Measurements from ENCODE around the gene MOSMO.
A peak's percentile ranks its signal among the peaks of the same experiment; 100 is the strongest.
"Not testable (repeated sequence)": the region's sequence is repeated elsewhere in the genome, so short reads cannot be mapped to it uniquely, and the experiment has no call there.

The MOSMO gene

DNA sequence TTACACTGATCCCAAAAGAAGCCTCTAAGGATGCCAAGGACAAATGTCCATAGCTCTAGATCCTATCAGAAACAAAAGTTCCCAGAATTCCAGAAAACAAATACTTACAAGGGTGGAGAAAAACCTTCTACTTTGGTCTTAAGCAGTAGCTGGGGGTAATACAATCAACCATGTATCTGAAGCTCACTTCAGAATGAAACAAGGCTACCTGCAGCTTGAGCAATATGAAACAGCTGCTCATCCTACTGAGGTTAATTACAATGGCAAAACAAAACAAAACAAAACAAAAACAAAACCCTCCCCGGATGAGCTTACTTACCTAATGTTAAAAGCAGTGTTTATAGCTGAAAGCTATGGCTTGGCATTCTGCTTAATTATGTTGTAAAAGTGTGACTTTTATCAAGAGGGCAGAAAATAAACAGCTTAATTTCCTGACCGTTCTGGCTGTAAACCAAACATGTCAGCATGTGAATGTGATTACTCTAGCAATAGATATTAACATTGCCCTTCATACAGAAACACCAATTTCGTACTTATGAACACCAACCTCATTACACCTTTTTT lies 17.4 kb upstream of the MOSMO start:
- TF ChIP-seq ZNF274 (IDR thresholded peaks at IDR 0.05; ENCODE audit: low read depth, low read length), result no peak
- H3K4me3 ChIP-seq (ENCODE audit: low read length), result no peak overlapping the region

DNA sequence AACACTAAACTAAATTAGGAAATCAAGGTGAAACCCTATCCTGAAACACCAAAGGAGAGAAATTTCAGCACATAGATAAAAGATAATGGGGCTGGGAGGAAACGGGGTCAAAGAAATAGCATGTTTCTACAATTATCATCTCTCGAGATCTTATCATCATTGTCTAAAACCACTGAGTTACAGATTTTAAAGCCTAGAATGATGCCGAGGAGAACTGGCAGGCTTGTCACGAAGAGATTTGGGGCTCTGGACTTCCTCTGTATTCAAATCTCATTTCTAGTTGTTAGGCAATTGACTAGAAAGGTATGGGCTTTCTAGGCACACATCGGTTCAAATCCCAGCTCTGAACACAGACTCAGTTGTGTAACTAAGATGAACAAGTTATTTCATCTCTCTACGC lies 16.3 kb upstream of the MOSMO start:
- TF ChIP-seq ZNF274 (IDR thresholded peaks at IDR 0.05; ENCODE audit: low read depth, low read length), result no peak
- no peak overlapping the region for H3K4me3 ChIP-seq (ENCODE audit: low read length)

DNA sequence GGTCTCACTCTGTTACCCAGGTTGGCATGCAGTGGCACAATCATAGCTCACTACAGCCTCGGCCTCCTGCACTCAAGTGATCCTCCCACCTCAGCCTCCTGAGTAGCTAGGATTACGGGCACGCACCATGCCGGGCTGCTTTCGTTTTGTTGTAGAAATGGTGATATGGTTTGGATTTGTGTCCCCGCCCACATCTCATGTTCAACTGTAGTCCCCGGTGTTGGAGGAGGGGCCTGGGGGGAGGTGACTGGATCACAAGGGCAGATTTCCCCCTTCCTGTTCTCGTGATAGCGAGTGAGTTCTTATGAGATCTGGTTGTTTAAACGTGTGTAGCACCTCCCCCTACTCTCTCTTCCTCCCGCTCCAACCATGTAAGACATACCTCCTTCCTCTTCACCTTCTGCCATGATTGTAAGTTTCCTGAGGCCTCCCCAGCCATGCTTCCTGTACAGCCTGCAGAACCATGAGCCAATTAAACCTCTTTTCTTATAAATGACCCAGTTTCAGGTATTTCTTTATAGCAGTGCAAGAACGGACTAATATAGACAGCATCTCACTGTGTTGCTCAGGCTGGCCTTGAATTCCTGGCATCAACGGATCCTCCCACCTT lies 12.9 kb upstream of the MOSMO start:
- TF ChIP-seq ZNF274 (IDR thresholded peaks at IDR 0.05; ENCODE audit: low read depth, low read length), result no peak
- no peak overlapping the region for H3K4me3 ChIP-seq (ENCODE audit: low read length)

DNA sequence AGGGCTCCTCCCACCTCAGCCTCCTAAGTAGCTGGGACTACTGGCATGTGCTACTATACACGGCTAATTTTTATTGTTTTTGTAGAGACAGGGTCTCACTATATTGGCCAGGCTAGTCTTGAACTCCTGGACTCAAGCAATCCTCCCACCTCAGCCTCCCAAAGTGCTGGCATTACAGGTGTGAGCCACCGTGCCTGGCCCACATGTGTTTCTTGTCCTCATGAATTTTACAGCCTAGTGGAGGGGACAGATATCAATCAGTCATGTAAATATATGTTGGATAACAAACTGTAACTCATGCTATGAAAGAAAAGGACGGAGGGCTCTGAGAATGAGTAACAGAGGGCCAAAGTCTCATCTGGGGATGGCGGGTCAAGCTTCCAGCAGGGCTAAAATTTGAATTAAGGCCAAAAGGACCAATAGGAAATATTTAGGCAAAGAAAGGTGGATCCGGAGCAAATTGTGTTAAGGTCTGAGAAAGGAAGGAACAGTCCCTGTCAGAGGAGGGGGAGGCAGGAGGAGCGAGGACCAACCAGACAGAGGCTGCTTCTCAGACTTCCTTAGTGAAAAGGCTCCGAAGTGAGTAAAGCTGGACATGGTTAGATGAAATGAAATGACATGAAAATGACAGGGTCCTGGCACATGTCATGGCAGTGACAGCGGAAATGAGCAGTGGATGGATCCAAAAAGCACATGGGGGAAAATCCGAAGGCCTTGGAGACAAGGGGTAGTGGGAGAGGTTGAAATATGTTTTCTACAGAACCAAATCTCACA lies 10.8 kb upstream of the MOSMO start:
- no peak for TF ChIP-seq ZNF274 (IDR thresholded peaks at IDR 0.05; ENCODE audit: low read depth, low read length)
- no peak overlapping the region for H3K4me3 ChIP-seq (ENCODE audit: low read length)

DNA sequence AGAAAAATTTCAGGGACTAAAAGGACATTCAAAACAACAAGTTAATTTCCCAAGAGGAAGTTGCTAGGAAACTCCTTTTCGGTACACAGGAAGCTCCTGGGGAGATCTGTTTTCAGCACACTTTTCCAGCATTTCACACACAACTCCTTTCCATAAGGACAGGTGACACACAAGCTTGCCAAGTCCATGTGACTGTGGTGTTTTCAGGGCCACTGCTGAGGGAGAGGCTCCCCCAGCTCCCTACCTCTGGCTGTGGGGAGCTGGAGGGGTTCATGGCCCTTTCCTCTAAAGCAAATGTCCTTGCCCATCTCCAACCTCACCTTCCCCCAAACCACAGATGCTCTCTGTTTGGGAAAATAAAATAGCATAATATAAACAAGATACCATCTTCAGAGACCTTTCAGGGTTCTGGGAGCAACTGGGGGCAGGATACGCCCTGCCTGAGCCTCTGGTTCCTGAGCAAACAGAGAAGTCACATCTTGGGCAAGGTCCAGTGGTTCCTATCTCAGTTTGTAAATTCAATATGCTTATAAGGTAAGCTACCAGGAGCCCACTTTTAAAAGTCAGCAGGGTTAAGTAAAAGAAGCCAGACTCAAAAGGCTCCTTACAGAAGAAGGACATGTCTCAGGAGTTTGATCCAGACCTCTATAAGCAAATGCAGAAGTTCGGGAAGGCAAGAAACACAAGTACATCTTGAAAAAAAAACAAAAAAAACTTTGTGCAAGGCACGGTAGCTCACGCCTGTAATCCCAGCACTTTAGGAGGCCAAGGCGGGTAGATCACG lies 10.0 kb upstream of the MOSMO start:
- no peak overlapping the region for H3K4me3 ChIP-seq (ENCODE audit: low read length)
- TF ChIP-seq ZNF274 (IDR thresholded peaks at IDR 0.05; ENCODE audit: low read depth, low read length), result no peak

DNA sequence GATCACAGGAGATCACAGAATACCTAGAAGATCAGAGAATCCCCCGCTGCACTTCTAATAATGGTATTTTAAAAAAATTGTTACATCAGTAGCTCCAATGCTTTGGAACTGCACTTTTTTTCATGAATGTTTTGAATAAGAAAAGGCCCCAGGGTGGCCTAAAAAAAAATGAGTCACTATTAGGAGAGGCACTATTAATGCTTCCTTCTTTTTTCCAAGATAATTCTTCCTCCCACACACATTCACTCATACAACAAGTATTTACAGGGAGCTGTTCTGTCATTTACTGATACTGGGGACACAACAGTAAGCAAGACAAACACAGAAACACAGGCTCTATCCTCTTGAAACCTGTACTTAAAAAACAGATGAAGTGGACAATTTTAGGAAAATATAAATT lies 6.3 kb upstream of the MOSMO start:
- TF ChIP-seq ZNF274 (IDR thresholded peaks at IDR 0.05; ENCODE audit: low read depth, low read length), result no peak
- H3K4me3 ChIP-seq (ENCODE audit: low read length), result no peak overlapping the region

DNA sequence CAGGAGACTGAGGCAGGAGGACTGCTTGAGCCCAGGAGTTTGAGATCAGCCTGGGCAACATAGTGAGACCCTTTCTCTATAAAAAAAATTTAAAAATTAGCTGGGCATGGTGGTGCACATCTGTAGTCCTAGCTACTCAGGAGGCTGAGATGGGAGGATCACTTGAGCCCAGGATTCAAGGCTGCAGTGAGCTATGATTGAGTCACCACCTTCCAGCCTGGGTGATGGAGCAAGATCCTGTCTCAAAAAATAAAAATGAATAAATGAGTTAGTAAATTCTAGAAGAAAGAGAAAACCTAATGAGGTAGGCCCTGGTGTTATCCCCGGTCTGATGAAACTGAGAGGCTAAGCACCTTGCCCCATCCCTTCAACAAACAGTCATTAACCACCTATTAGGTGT lies 5.9 kb upstream of the MOSMO start:
- H3K4me3 ChIP-seq (ENCODE audit: low read length), result not testable (repeated sequence)

DNA sequence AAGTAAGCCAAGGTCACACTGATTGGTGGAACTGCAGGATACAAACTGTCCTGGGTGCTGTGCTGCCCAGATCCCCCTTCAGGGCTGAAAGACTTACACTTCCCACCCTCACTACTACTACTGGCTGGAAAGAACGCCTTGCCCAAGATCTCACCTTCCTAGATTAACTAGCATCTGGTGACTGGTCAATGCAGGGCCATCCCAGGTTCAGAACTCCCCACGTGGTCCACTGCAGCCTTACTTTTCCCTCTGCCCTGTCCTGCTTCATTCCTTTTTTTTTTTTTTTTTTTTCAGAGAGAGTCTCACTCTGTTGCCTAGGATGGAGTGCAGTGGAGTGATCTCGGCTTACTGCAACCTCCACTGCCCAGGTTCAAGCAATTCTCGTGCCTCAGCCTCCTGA lies 4.7 kb upstream of the MOSMO start:
- TF ChIP-seq ZNF274 (IDR thresholded peaks at IDR 0.05; ENCODE audit: low read depth, low read length), result no peak
- no peak overlapping the region for H3K4me3 ChIP-seq (ENCODE audit: low read length)

DNA sequence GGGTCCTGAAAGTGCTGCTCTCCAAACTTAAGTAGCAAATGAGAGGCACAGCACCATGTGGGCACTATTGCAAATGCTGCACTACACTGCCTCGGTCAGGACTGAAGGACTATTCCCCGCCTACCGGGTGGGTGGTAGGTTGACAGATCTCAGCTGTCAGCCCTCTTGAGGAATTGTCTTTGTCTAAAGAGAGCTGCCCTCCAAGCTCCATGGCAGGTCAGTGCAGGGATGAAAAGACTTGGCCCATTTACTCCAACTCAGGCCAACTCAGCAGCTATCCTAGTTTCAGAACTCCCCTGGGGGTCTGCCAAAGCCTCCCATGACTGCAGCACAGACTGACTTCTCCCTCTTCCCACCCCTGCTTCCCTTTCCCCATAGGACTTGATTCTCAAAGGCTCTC lies 3.6 kb upstream of the MOSMO start:
- H3K4me3 ChIP-seq (ENCODE audit: low read length), result no peak overlapping the region
- TF ChIP-seq ZNF274 (IDR thresholded peaks at IDR 0.05; ENCODE audit: low read depth, low read length), result no peak

DNA sequence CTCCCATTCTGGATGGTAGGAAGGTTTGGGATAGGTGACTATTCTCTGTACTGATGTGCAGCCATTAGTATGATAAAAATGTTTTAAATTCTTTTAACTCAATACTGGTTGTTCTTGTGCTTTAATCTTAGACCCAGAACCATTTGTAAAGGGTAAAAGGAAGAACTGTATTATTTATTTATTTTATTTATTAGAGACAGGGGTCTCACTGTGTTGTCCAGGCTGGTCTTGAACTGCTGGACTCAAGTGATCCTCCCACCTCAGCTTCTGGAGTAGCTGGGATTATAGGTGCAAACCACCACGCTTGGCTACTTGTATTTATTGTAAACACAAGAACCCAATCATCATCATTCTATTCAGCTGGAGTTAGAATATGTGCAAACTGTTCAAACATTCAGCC lies 2.2 kb upstream of the MOSMO start:
- no peak for TF ChIP-seq ZNF274 (IDR thresholded peaks at IDR 0.05; ENCODE audit: low read depth, low read length)
- H3K4me3 ChIP-seq (ENCODE audit: low read length), result no peak overlapping the region

DNA sequence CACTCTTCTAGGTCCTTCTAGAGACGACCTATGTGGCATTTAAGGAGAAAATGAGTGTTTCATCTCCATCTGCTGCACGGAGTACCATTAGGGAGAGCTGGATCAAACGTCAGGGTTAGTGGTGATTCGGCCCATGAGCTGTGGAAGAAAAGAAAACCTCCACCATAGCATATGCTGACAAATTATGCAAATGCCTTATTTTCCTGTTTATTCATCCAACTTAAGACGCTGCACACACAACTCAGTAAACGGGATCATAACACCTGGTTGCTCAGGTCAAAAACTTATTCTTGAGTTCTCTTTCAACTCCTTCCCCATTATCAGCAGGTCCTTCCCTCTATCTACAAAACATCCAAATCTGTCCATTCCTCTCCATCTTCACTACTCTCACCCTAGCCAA lies 1.3 kb upstream of the MOSMO start:
- TF ChIP-seq ZNF274 (IDR thresholded peaks at IDR 0.05; ENCODE audit: low read depth, low read length), result no peak

DNA sequence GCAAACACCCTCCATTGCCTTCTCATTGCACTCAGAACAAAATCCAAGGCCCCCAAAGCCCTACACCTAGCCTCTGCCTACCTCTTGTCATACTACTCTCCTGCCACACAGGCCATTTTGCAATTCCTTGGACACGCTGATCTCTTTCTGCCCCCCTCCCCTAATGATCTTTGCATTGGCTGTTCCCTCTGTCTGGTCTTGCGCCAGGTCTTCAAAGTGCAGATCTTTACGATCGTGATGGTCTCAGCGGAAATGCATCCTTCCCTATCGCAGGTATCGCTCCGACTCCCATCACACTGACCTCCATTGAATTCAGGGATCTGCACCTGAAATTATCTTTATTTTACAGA lies 777 bp upstream of the MOSMO start:
- H3K4me3 ChIP-seq (ENCODE audit: low read length), result peak overlapping the region; percentile 87
- TF ChIP-seq ZNF274 (IDR thresholded peaks at IDR 0.05; ENCODE audit: low read depth, low read length), result no peak

More for the DNA sequence above, 1.3 kb upstream of the MOSMO start:
- no peak overlapping the region for H3K4me3 ChIP-seq (ENCODE audit: low read length)

DNA sequence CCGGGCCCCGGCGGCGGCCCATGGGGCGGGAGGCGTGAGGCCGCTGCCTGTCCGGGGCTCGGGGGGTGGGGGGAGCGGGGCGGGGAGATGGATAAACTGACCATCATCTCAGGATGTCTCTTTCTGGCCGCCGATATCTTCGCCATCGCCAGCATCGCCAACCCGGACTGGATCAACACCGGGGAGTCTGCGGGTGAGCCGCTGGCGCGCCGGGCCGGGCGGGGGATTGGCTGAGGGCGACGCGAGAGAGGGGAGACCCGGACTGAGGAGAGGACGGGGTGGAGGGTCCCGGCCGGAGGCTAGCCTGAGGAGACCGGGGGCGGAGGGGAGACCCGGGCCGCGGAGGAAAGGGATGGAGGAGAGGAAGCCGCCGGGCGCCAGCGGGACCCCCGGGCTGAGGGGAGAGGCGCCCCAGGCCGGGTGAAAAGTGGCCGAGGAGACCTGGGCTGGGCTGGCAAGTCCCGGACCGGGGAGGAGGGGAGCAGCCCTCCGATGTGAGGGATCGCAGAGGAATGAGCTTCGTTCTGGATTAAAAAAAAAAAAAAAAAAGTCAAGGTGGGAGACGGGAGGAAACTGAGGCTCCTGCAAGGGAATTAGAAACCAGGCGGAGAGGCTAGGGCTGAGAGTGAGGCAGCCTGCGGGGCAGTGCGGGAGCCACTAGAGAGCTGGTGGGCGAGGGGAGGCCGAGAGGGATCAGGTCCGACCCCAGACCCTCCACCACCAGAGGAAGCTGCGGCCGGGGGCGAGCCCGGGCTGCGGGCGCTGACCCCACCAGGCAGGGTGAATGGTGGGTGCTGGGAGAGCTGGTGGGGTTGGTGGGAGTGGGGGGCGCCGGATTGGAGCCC lies 526 bp downstream of the MOSMO start:
- peak overlapping the region; percentile 81 for H3K4me3 ChIP-seq (ENCODE audit: low read length)
- TF ChIP-seq ZNF274 (IDR thresholded peaks at IDR 0.05; ENCODE audit: low read depth, low read length), result no peak

DNA sequence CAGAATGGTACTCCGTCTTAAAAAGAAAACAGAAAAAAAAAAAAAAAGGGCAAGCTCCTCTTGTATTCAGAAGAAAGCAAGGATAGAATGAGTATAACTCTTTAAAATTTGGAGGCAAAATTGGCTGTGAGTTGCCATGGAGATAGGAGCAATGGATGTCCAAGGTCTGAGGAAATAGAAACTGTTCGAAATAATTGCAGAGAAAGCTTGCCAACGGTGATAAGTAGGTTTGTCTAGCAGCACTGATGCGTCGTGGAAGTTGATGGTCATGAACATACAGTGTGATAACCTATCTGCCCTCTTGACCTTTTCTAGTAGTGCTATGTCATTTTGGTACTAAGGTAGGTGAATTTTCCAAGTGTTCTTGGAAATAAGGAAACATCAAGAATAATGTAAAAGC lies 3.0 kb downstream of the MOSMO start:
- TF ChIP-seq ZNF274 (IDR thresholded peaks at IDR 0.05; ENCODE audit: low read depth, low read length), result no peak
- no peak overlapping the region for H3K4me3 ChIP-seq (ENCODE audit: low read length)

All from GM08714 (cell line).